HG03378 (cell line): Measurements from ENCODE around the gene TPSAB1.

Experiments used
- ATAC-seq: cut with Tn5 transposase; IDR thresholded peaks from one replicate; pipeline ENCODE4 v1.9.1; 2021; ENCODE audit warnings: mild to moderate bottlenecking, moderate library complexity; ENCODE audit not compliant: unreplicated experiment

The TPSAB1 gene

DNA sequence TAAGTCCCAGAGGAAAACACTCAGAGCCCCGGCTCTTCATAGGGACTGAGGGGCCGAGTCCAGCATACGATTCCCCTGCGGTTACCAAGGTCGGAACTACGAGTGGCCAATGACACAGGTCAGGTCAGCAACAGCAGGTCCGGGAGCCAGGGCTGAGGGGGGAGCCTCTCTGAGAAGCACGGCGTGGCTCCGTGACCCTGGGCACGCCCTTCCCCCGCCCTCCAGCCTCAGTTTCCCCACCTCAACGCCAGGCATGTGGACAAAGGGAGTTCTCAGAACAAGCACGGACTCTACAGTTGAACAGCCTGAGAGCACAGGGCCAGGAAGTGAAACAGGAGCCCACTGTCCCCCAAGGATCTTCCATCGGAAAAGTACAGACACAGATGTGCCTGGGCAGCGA lies 41.0 kb downstream of the TPSAB1 start:
- ATAC-seq, result no peak

- no peak for ATAC-seq
Measured at GRCh38 chr16:1282324-1282973, 41.9 kb downstream of the TPSAB1 start.

GRCh38 chr16:1283296-1283695 lies 42.8 kb downstream of the TPSAB1 start:
- ATAC-seq, result no peak

- no peak for ATAC-seq
Measured at GRCh38 chr16:1283996-1284616, 43.6 kb downstream of the TPSAB1 start.

- ATAC-seq, result no peak
Measured at GRCh38 chr16:1285669-1286512, 45.4 kb downstream of the TPSAB1 start.

GRCh38 chr16:1286513-1287094 lies 46.1 kb downstream of the TPSAB1 start:
- ATAC-seq, result no peak

DNA sequence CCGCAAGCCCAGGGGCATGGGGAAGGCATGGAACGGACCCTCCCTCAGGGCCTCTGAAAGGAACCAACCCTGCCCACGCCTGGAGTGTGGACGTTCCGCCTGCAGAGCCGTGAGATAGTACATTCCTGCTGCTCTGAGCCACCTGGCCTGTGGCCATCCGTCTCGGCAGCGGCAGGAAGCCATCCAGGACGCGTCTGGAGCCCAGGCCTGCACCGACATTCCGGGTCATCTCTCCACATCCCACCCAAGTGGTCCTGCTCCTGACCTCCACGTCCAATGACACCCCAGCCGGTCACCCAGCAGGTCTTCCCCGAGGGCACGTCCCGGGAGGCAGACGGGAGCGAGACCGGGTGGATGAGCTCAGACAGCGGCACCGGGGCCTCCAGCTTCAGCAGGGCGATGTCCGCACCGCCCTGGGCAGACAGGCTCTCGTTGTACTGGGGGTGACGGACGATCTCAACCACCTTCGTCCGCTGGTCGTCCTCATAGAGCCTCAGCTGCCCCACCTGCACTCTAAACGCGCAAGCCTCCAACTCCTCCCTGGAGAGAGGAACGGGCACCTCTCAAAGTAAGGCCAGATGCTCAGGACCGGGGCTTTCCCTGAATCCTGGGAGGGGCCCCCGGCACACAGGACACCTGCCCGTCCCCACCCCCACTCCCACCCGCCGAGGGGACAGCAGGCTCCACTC lies 47.6 kb downstream of the TPSAB1 start:
- ATAC-seq, result no peak

DNA sequence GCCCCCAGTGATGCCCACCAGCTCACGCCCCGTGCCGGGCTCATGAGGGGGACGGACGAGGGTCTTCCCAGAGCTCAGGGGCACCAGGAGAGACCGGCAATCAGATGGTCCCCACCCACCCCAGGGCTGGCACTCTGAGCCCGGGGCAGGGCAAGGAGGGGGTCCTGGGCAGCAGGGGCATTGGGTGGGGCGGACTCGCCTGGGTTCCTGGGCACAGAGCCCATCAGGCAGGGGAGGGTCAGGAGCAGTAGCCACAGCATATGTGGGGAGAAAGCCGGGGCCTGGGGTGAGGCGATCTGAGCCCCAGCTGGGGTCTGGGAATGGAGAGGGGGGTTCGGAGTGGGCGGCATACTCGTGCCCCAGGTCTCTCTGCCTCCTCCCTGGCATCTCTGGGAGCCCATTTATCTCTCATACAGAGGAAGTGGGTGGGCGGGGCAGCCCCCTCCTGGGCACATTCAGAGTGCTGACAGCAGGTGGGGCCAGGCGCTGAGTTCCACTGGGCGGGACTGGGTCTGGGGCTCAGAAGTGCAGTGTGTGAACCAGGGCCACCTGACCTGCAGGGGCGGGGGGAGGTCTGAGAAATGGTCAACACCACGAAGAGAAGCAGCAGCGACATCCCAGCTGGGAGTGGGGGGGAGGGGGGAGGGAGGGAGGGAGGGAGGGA lies 48.4 kb downstream of the TPSAB1 start:
- ATAC-seq, result no peak

DNA sequence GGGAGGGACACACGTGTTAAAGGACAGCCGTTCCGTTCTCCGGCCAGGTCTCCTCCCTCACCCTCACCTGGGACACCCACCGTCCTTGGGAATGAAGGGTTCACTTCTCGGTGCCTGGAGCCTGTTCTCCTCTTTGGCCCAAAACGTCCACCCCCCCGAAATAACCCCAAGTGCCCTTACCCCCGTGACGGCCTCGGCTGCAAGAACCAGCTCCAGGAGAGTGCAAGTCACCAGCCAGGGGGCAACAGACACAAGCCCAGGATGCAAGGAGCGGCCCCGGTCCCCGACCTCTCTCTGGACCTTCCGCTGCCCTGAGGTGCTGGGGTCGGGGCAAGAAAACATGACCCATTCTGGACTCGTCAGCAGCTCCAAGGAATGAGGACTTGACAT lies 49.0 kb downstream of the TPSAB1 start:
- no peak for ATAC-seq

DNA sequence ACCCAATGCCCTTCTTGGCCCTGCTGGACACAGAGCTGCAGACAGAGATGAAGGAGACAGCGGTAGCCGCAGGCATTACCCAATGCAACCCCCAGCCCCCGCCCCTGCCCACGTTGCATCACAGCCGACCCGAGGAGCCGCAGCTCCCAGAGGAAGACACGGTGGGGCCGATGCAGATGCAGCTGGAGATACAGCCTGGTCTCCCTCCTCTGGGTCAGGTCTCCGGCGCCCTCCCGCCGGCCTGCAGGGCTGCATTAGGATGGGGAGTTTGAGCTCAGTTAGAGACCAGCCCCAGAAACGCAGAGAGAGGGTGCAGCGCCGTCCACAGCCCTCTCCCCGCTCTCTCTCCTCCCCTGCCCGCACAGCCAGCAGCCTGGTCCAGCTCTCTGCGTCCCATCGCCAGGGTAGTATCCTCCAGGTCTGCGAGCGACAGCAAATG lies 49.6 kb downstream of the TPSAB1 start:
- no peak for ATAC-seq

DNA sequence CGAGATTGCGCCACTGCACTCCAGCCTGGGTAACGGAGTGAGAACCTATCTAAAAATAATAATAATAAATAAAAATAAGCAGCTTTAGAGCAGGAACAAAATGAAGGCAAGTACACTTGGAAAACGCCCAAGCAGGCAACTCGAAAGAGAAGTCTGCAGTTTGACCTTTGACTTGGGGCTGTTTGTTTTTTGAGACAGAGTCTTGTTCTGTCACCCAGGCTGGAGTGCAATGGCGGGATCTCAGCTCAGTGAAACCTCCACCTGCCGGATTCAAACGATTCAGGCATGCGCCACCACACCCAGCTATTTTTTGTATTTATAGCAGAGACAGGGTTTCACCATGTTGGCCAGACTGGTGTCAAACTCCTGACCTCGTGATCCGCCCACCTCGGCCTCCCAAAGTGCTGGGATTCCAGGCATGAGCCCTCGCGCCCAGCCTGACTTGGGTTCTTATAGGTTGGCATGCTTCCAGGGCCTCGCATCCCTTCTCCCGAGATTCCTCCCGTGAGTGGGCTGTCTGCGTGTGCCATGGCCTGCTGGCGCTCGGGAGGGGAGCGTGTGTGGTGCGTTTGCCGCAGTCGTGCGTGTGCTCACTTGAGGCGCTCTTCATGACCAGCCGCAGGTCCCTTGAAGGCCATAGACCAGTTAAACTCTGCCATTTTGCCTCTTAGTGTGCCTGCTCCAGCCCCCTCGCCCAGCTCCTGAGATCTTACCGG lies 50.5 kb downstream of the TPSAB1 start:
- no peak for ATAC-seq

DNA sequence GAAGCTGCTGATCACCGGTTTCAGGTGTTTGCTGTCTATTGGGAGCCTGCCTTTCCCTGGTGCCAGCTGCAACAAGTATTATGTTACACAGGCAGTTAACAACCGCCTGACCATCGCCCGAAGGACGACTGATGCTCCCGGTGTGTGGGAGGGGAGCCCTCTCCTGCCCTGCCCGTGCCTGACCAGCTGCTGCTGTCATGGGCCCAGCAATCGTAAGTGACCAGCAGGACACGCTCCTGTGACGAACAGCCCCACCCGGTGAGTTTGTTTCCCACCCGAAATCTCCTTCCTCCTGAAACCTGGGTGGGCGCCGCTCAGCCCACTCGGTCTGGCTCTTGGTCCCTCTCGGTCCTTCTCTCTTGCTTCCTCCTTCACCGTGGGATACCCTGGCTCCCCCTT lies 51.1 kb downstream of the TPSAB1 start:
- no peak for ATAC-seq
